SU-DHL-6 (cell line): ENCODE results near the gene HSD3B7.

ENCODE experiments used
- H2AFZ ChIP-seq: fragments of 200-600 bp; sonication (generic); 2 replicates; pipeline ENCODE4 v1.6.1; 2014; ENCODE audit warnings: low read depth, mild to moderate bottlenecking, moderate library complexity, mixed read lengths, antibody characterized with exemption, low read length; ENCODE audit not compliant: severe bottlenecking
- H3F3A ChIP-seq: fragments of 200-600 bp; shearing (Covaris generic); 2 replicates; pipeline ENCODE4 v1.6.0; 2016; ENCODE audit warnings: antibody characterized with exemption, mild to moderate bottlenecking; ENCODE audit not compliant: insufficient read depth
- H3K27ac ChIP-seq: fragments of 200-600 bp; sonication (generic); 2 replicates; pipeline ENCODE4 v1.5.1; 2016; ENCODE audit warnings: low read depth, mild to moderate bottlenecking, low read length, moderate library complexity, mixed read lengths
- H3K27me3 ChIP-seq: fragments of 200-600 bp; sonication (generic), shearing (Covaris generic); 2 replicates; pipeline ENCODE4 v1.6.0; 2014; ENCODE audit warnings: mild to moderate bottlenecking, low read length
- H3K36me3 ChIP-seq: fragments of 200-600 bp; sonication (generic); 2 replicates; pipeline ENCODE4 v1.6.1; 2014; ENCODE audit warnings: mild to moderate bottlenecking, low read length, mixed read lengths
- H3K4me2 ChIP-seq: fragments of 300-600, 200-600 bp; shearing (Covaris generic), sonication (generic); 2 replicates; pipeline ENCODE4 v1.6.0; 2014; ENCODE audit warnings: low read length, low read depth, mild to moderate bottlenecking; ENCODE audit not compliant: poor library complexity, severe bottlenecking
- H3K4me3 ChIP-seq: fragments of 200-600 bp; sonication (generic); 2 replicates; pipeline ENCODE4 v1.5.1; 2014; ENCODE audit warnings: antibody characterized with exemption, low read length, mild to moderate bottlenecking, mixed read lengths; ENCODE audit not compliant: insufficient read depth, poor library complexity, severe bottlenecking
- H3K79me2 ChIP-seq: fragments of 200-600 bp; sonication (generic); 2 replicates; pipeline ENCODE4 v1.6.1; 2014; ENCODE audit warnings: mild to moderate bottlenecking, low read length, moderate library complexity; ENCODE audit not compliant: insufficient read depth
- H3K9ac ChIP-seq: fragments of 200-600 bp; sonication (generic); 2 replicates; pipeline ENCODE4 v1.7.0; 2014; ENCODE audit warnings: mild to moderate bottlenecking, low read length
- H3K9me2 ChIP-seq: fragments of 200-600 bp; sonication (generic); replicated peaks from 2 replicates; pipeline ENCODE4 v1.6.1; 2014; ENCODE audit warnings: low read length; ENCODE audit not compliant: insufficient read depth
- H3K9me3 ChIP-seq: fragments of 200-600 bp; sonication (generic); 2 replicates; pipeline ENCODE4 v1.6.1; 2014; ENCODE audit warnings: low read length, mixed read lengths; ENCODE audit not compliant: insufficient read depth
- H4K20me1 ChIP-seq: fragments of 200-600 bp; sonication (generic); 2 replicates; pipeline ENCODE4 v1.6.1; 2014; ENCODE audit warnings: low read depth, mild to moderate bottlenecking, antibody characterized with exemption, low read length, moderate library complexity, mixed read lengths
- EZH2phosphoT487 ChIP-seq: fragments of 200-600 bp; sonication (generic), shearing (Covaris generic); conservative IDR thresholded peaks from 2 replicates; pipeline ENCODE4 v1.6.1; 2018; ENCODE audit warnings: mild to moderate bottlenecking, antibody characterized with exemption, low read length, moderate library complexity, mixed read lengths
- TF ChIP-seq, protein P1 (sequence below): fragments of 200-600 bp; sonication (generic); IDR thresholded peaks from one replicate; pipeline ENCODE4 v1.5.1; 2017; ENCODE audit warnings: antibody characterized with exemption, mild to moderate bottlenecking, low read length, moderate library complexity; ENCODE audit not compliant: insufficient read depth, poor library complexity, severe bottlenecking

The HSD3B7 gene

DNA sequence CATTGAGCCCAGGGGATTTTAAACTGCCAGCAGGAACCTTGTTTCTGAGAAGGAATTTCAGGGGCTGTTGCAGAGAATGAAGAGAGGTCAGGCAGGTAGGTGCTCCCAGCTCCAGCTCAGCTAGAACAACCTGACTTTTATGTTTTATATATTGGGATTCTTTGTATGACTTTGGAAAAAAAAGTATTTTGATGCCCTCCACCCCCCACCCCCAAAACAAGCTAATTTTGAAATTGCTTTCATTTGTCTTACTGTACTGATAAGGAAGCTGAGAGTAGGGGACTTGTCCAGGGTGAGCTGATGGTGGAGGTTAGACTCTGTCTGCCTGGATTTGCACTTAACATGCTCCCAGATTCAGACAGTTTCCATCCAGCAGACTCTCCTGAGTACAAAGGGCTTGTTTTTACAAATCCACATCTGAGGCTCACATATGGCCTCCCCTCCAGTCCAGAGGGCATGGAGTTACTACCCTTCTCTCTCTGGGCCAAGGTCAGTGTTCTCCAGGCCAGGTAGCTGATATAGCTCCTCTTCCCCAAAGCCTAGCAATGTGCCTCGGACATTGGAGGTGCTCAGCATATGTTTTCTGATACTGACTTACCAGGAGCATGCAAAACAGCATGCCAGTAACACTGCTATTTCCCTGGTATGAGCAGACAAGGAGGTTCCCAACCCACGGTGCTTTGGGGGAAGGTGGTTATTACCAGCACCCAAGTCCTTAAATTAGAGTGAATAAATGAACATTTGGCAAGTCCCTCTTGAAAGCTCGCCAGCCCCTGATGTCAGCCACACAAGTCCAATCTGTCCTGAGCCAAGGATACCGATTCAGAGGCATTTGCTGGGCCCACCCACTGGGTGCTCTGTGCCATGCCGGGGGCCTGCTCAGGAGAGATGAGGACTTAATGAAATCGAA is 14.1 kb downstream of the HSD3B7 start:
- no peak overlapping the region for H3K4me2 ChIP-seq
- no peak overlapping the region for H3K27ac ChIP-seq
- H4K20me1 ChIP-seq, result no peaks in the 10 kb centered on the region
- H3F3A ChIP-seq, result no peaks in the 10 kb centered on the region
- H3K4me3 ChIP-seq, result no peak overlapping the region
- no peak overlapping the region for H2AFZ ChIP-seq
- TF ChIP-seq EZH2phosphoT487, result no peak
- H3K27me3 ChIP-seq, result no peaks in the 10 kb centered on the region
- no peaks in the 10 kb centered on the region for H3K79me2 ChIP-seq
- no peaks in the 10 kb centered on the region for H3K9me3 ChIP-seq
- no peaks in the 10 kb centered on the region for H3K36me3 ChIP-seq
- H3K9ac ChIP-seq, result no peak overlapping the region
- no peaks in the 10 kb centered on the region for H3K9me2 ChIP-seq

DNA sequence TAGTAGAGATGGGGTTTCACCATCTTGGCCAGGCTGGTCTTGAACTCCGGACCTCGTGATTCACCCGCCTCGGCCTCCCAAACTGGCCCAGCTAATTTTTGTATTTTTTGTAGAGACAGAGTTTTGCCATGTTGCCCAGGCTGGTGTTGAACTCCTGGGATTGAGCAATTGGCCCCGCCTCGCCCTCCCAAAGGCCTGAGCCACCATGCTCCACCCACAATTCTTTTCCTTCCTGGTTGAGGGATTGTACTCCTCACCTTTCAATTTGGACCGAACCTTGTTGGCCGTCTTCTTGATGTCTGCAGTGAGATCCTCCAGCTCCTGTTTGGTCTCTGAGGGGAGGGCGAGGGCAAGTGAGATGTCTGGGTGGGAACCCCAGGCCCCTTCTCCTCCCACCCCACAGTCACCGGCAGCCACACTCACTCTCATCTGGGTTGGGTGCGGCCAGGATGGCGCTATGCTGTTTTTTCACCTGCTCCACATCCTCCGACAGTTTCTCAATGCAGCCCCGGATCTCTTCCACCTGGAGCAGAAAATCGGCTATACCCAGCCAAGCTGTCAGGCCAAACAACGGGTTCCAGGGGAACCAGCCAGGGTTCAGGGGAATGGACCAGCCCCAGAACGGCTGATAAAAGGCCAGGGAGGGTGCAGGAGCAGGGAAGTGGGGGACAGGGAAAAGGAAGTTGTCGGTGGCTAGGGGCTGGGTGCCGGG is 15.8 kb downstream of the HSD3B7 start:
- Histone ChIP-seq H3K9me3 (no peaks in the 10 kb centered on the region), H3K9ac (no peak overlapping the region), H4K20me1 (no peaks in the 10 kb centered on the region), H3K27ac (no peak overlapping the region), H3K36me3 (no peaks in the 10 kb centered on the region), H3K4me3 (no peak overlapping the region), H3F3A (no peaks in the 10 kb centered on the region), H3K79me2 (no peaks in the 10 kb centered on the region), H3K9me2 (no peaks in the 10 kb centered on the region), H2AFZ (no peak overlapping the region), H3K4me2 (no peak overlapping the region), H3K27me3 (no peaks in the 10 kb centered on the region)
- TF ChIP-seq, protein P1, sequence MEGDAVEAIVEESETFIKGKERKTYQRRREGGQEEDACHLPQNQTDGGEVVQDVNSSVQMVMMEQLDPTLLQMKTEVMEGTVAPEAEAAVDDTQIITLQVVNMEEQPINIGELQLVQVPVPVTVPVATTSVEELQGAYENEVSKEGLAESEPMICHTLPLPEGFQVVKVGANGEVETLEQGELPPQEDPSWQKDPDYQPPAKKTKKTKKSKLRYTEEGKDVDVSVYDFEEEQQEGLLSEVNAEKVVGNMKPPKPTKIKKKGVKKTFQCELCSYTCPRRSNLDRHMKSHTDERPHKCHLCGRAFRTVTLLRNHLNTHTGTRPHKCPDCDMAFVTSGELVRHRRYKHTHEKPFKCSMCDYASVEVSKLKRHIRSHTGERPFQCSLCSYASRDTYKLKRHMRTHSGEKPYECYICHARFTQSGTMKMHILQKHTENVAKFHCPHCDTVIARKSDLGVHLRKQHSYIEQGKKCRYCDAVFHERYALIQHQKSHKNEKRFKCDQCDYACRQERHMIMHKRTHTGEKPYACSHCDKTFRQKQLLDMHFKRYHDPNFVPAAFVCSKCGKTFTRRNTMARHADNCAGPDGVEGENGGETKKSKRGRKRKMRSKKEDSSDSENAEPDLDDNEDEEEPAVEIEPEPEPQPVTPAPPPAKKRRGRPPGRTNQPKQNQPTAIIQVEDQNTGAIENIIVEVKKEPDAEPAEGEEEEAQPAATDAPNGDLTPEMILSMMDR, result no peak
- TF ChIP-seq EZH2phosphoT487, result no peak

DNA sequence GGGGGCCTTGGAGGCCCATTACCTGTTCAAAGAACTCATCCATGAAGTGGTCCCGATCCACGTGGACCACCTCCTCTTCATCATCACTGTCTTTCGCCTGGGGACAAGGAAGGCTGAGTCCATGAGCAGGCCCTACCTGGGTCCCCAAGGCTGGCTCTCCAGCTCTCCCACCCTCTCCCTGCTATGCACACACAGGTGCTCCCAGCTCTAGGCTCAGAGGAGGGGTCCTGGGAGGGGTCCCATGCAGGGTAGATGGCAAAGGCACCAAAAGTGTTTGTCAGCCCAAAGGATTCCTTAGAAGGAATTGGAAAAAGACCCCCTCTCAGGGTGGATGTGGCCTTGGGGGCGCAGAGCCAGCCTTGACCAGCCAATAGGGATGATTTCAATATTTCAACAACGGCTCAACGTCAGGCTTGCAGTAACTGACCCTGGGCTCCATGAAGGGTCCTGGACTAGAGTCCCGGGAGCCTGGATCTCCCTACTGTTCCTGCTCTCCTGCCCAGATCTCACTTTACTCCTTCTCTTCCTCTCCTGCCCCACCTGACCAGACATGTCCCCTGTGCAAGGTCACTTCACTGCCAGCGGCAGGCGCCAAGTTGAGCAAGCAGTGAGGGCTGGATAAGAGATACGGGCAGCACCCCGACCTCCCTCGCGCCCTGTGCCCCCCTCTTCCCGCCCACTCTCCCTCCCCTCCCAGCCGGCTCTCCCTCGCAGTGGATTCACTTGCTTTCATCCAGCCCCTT is 16.7 kb downstream of the HSD3B7 start:
- Histone ChIP-seq H3K27ac (no peak overlapping the region), H3K9me2 (no peaks in the 10 kb centered on the region), H3K9ac (no peak overlapping the region), H3K27me3 (no peaks in the 10 kb centered on the region), H3K79me2 (no peaks in the 10 kb centered on the region), H3K4me3 (no peak overlapping the region), H3K36me3 (no peaks in the 10 kb centered on the region), H3K9me3 (no peaks in the 10 kb centered on the region), H4K20me1 (no peaks in the 10 kb centered on the region), H3K4me2 (no peak overlapping the region), H3F3A (no peaks in the 10 kb centered on the region), H2AFZ (no peak overlapping the region)
- TF ChIP-seq, protein P1, result no peak
- no peak for TF ChIP-seq EZH2phosphoT487
